Neural cell (in vitro differentiated cells): ENCODE measurements around the gene CACNA1C. TPM values are rescaled to one million over a fixed set of nuclear protein-coding genes. Genes with fewer than 3 reads are reported as not detected.

Experiments used
- H2AFZ ChIP-seq: fragments of 200-600, 300-800 bp; sonication (generic), shearing (Covaris generic); 2 replicates; pipeline ENCODE4 v1.6.0; 2014; ENCODE audit warnings: low read depth, mild to moderate bottlenecking, antibody characterized with exemption, low read length, moderate library complexity
- H3F3A ChIP-seq: fragments of 200-600 bp; shearing (Covaris generic); 2 replicates; pipeline ENCODE4 v1.6.1; 2016; ENCODE audit warnings: mild to moderate bottlenecking, moderate library complexity, mixed read lengths, antibody characterized with exemption, low read length; ENCODE audit not compliant: insufficient read depth, poor library complexity, severe bottlenecking
- H3K27ac ChIP-seq: fragments of 200-600, 300-800 bp; sonication (generic), shearing (Covaris generic); 2 replicates; pipeline ENCODE4 v1.5.1; 2014; ENCODE audit warnings: mild to moderate bottlenecking, low read length, moderate library complexity
- H3K27me3 ChIP-seq: fragments of 300-800, 200-600 bp; sonication (generic), shearing (Covaris generic); 2 replicates; pipeline ENCODE4 v1.6.0; 2014; ENCODE audit warnings: mild to moderate bottlenecking, low read depth, low read length, moderate library complexity; ENCODE audit not compliant: insufficient read depth
- H3K36me3 ChIP-seq: fragments of 300-800, 200-600 bp; sonication (generic), shearing (Covaris generic); 2 replicates; pipeline ENCODE4 v1.5.1; 2014; ENCODE audit warnings: mild to moderate bottlenecking, antibody characterized with exemption, low read length, moderate library complexity; ENCODE audit not compliant: insufficient read depth
- H3K4me2 ChIP-seq: fragments of 300-800, 200-600 bp; sonication (generic), shearing (Covaris generic); 2 replicates; pipeline ENCODE4 v1.6.0; 2014; ENCODE audit warnings: mild to moderate bottlenecking, low read length
- H3K4me3 ChIP-seq: fragments of 300-800, 200-600 bp; sonication (generic), shearing (Covaris generic); 2 replicates; pipeline ENCODE4 v1.5.1; 2014; ENCODE audit warnings: mild to moderate bottlenecking, low read length, moderate library complexity
- H3K79me2 ChIP-seq: fragments of 200-600 bp; shearing (Covaris generic); replicated peaks from 2 replicates; pipeline ENCODE4 v1.6.0; 2014; ENCODE audit warnings: mild to moderate bottlenecking, low read length, moderate library complexity; ENCODE audit not compliant: insufficient read depth
- H3K9ac ChIP-seq: fragments of 300-800, 200-600 bp; sonication (generic), shearing (Covaris generic); 2 replicates; pipeline ENCODE4 v1.6.1; 2016; ENCODE audit warnings: mild to moderate bottlenecking, low read length, mixed read lengths
- H3K9me2 ChIP-seq: fragments of 200-600 bp; shearing (Covaris generic); 2 replicates; pipeline ENCODE4 v1.6.1; 2016; ENCODE audit warnings: mild to moderate bottlenecking, low read length, mixed read lengths; ENCODE audit not compliant: insufficient read depth
- H3K9me3 ChIP-seq: fragments of 200-600, 300-800 bp; sonication (generic), shearing (Covaris generic); 2 replicates; pipeline ENCODE4 v1.6.1; 2016; ENCODE audit warnings: mild to moderate bottlenecking, mixed run types, low read length, moderate library complexity, mixed read lengths
- H4K20me1 ChIP-seq: fragments of 200-600 bp; shearing (Covaris generic); 2 replicates; pipeline ENCODE4 v1.6.1; 2016; ENCODE audit warnings: mild to moderate bottlenecking, mixed run types; ENCODE audit not compliant: insufficient read depth
- CTCF ChIP-seq: fragments of 450-650 bp; IDR thresholded peaks from 2 replicates; pipeline ENCODE4 v1.5.1; 2014; ENCODE audit warnings: antibody characterized with exemption, mild to moderate bottlenecking, moderate library complexity; ENCODE audit not compliant: poor library complexity, severe bottlenecking
- EP300 ChIP-seq: fragments of 450-650 bp; conservative IDR thresholded peaks from 2 replicates; pipeline ENCODE4 v1.6.1; 2014; ENCODE audit warnings: antibody characterized with exemption, mild to moderate bottlenecking, moderate library complexity; ENCODE audit not compliant: poor library complexity, severe bottlenecking
- EZH2 ChIP-seq: fragments of 200-600, 300-800 bp; shearing (Covaris generic), sonication (generic); IDR thresholded peaks from 2 replicates; pipeline ENCODE4 v1.6.1; 2014; ENCODE audit warnings: antibody characterized with exemption, low read length, borderline replicate concordance, mild to moderate bottlenecking; ENCODE audit not compliant: insufficient read depth, poor library complexity, severe bottlenecking
- MXI1 ChIP-seq: fragments of 450-650 bp; conservative IDR thresholded peaks from 2 replicates; pipeline ENCODE4 v1.6.1; 2014; ENCODE audit warnings: antibody characterized with exemption, mild to moderate bottlenecking; ENCODE audit not compliant: poor library complexity, severe bottlenecking
- POLR2AphosphoS5 ChIP-seq: IDR thresholded peaks from 2 replicates; pipeline ENCODE4 v1.6.1; 2012
- RAD21 ChIP-seq: fragments of 450-650 bp; conservative IDR thresholded peaks from 2 replicates; pipeline ENCODE4 v1.6.1; 2014; ENCODE audit warnings: antibody characterized with exemption, mild to moderate bottlenecking, moderate library complexity
- SMC3 ChIP-seq: fragments of 450-650 bp; conservative IDR thresholded peaks from 2 replicates; pipeline ENCODE4 v1.6.1; 2014; ENCODE audit warnings: antibody characterized with exemption, mild to moderate bottlenecking, moderate library complexity; ENCODE audit not compliant: poor library complexity
- TAF1 ChIP-seq: IDR thresholded peaks from 2 replicates; pipeline ENCODE4 v1.6.1; 2012; ENCODE audit warnings: low read depth
- polyA plus RNA-seq: library from polyadenylated mRNA; depleted of rRNA; stranded (reverse); fragments of >200 nt; gene quantifications from 2 replicates; pipeline ENCODE4 v1.2.3, GENCODE V29; 2014
- TF ChIP-seq, protein P1 (sequence below): IDR thresholded peaks from 2 replicates; pipeline ENCODE4 v1.6.1; 2012; ENCODE audit warnings: borderline replicate concordance

The CACNA1C gene
- polyA plus RNA-seq, 1 donor from 2014 or later: 9.7 TPM

DNA sequence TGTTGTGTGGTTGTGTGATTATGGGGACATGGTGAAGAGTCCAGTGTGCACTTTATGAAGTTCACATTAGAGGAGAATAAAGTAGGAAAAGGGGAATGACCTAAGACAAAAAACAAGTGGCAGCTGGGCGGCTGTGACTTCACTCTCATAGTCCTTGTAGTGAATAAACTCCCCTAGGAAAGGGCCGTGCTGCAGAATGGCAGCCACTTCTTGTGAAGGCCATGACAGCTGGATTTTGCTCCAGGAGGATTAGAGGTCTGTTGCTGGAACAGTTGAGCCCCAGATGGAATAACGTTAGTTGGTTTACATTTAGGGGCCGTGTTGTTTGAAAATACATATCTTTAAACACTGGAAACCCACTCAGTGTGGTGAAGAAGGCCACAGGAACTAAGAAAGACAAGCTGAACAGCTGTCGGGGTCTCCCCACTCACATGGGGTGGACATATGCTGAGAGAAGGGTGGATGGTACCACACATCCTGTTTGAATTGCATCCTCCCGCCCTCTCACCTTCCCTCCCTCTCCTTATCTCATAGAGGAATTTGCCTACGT, 276.9 kb downstream of the CACNA1C start:
- Histone ChIP-seq H3F3A (no peaks in the 10 kb centered on the region), H3K9me3 (no peaks in the 10 kb centered on the region), H3K79me2 (no peaks in the 10 kb centered on the region)

GRCh38 chr12:2332236-2332635, 279.4 kb downstream of the CACNA1C start:
- Histone ChIP-seq H3K27me3 (no peaks in the 10 kb centered on the region), H3K4me2 (no peak overlapping the region), H3K4me3 (no peak overlapping the region), H4K20me1 (no peaks in the 10 kb centered on the region), H3K79me2 (no peaks in the 10 kb centered on the region), H2AFZ (no peak overlapping the region), H3K36me3 (no peaks in the 10 kb centered on the region), H3K27ac (no peak overlapping the region), H3K9me2 (no peaks in the 10 kb centered on the region), H3K9ac (no peak overlapping the region), H3F3A (no peaks in the 10 kb centered on the region), H3K9me3 (no peaks in the 10 kb centered on the region)
- TF ChIP-seq, protein P1, sequence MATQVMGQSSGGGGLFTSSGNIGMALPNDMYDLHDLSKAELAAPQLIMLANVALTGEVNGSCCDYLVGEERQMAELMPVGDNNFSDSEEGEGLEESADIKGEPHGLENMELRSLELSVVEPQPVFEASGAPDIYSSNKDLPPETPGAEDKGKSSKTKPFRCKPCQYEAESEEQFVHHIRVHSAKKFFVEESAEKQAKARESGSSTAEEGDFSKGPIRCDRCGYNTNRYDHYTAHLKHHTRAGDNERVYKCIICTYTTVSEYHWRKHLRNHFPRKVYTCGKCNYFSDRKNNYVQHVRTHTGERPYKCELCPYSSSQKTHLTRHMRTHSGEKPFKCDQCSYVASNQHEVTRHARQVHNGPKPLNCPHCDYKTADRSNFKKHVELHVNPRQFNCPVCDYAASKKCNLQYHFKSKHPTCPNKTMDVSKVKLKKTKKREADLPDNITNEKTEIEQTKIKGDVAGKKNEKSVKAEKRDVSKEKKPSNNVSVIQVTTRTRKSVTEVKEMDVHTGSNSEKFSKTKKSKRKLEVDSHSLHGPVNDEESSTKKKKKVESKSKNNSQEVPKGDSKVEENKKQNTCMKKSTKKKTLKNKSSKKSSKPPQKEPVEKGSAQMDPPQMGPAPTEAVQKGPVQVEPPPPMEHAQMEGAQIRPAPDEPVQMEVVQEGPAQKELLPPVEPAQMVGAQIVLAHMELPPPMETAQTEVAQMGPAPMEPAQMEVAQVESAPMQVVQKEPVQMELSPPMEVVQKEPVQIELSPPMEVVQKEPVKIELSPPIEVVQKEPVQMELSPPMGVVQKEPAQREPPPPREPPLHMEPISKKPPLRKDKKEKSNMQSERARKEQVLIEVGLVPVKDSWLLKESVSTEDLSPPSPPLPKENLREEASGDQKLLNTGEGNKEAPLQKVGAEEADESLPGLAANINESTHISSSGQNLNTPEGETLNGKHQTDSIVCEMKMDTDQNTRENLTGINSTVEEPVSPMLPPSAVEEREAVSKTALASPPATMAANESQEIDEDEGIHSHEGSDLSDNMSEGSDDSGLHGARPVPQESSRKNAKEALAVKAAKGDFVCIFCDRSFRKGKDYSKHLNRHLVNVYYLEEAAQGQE: no peak
- TF ChIP-seq CTCF (no peak), TAF1 (no peak)

More for the DNA sequence above, 276.9 kb downstream of the CACNA1C start:
- H3K36me3 ChIP-seq: no peaks in the 10 kb centered on the region
- no peaks in the 10 kb centered on the region for H3K27me3 ChIP-seq
- no peak overlapping the region for H3K27ac ChIP-seq
- H3K9me2 ChIP-seq: no peaks in the 10 kb centered on the region
- H3K4me2 ChIP-seq: no peak overlapping the region
- no peak overlapping the region for H3K9ac ChIP-seq
- H4K20me1 ChIP-seq: no peaks in the 10 kb centered on the region
- TF ChIP-seq MXI1 (no peak), EZH2 (no peak), CTCF (no peak), RAD21 (no peak), POLR2AphosphoS5 (no peak), EP300 (no peak), SMC3 (no peak), TAF1 (no peak)
- TF ChIP-seq, protein P1: no peak
- H3K4me3 ChIP-seq: no peak overlapping the region
- no peak overlapping the region for H2AFZ ChIP-seq
